Dendritic cell treated with granulocyte-macrophage colony-stimulating factor and Interleukin-4, amounts not matched to agents 40 ng/mL and 50 ng/mL, for 4 days (primary cell): ENCODE data around the gene RPL28.
"Not testable (repeated sequence)": the region's sequence is repeated elsewhere in the genome, so short reads cannot be mapped to it uniquely, and the experiment has no call there.

ENCODE experiments used
- H3K27ac Mint-ChIP-seq: one replicate; pipeline ENCODE4 v1.8.0; 2022; ENCODE audit warnings: mild to moderate bottlenecking, mixed read lengths
- H3K27me3 Mint-ChIP-seq: one replicate; pipeline ENCODE4 v1.8.0; 2022; ENCODE audit warnings: mild to moderate bottlenecking, mixed read lengths
- H3K36me3 Mint-ChIP-seq: one replicate; pipeline ENCODE4 v1.8.0; 2022; ENCODE audit warnings: low read depth, mixed read lengths
- H3K4me1 Mint-ChIP-seq: one replicate; pipeline ENCODE4 v1.8.0; 2022; ENCODE audit warnings: low read depth, mixed read lengths
- H3K4me3 Mint-ChIP-seq: one replicate; pipeline ENCODE4 v1.8.0; 2022; ENCODE audit warnings: mild to moderate bottlenecking, moderate library complexity, mixed read lengths
- H3K9me3 Mint-ChIP-seq: one replicate; pipeline ENCODE4 v1.8.0; 2022; ENCODE audit warnings: mixed read lengths
- intact Hi-C: fragments of 100-400 bp; cut with micrococcal nuclease; formaldehyde crosslinking; loops from one replicate; pipeline ENCODE4 v1.15.0; 2022

Gene RPL28

DNA sequence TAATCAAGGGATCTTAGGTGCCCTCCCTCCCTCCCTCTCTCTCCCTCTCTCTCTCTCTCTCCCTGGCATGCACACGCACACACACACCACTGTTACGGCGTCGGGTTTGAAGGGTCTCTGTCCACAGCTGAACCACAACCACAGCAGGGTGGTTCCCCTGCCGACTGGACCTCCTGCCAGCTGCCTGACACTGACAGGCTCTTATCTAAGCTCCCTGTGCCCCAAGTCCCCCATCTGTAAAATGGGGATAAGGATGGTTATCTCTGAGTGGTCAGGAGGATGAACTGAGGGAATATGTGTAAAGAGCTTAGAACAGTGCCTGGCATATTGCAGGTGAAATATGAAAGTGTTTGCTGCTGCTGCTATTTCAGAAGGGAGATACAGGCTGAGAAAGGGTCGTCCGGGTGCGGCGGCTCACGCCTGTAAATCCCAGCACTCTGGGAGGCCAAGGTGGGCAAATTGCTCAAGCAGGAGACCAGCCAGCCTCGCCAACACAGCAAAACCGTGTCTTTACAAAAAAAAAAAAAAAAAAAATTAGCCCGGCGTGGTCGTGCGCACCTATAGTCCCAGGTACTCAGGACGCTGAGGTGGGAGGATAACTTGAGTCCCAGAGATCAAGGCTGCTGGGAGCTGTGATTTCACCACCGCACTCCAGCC lies 58.2 kb downstream of the RPL28 start:
- peaks cover 36% of the 10 kb centered on the region for H3K4me1 Mint-ChIP-seq
- H3K27ac Mint-ChIP-seq: no peak overlapping the region
- no peaks in the 10 kb centered on the region for H3K9me3 Mint-ChIP-seq
- no peaks in the 10 kb centered on the region for H3K36me3 Mint-ChIP-seq
- intact Hi-C loops: no loop called here
- H3K27me3 Mint-ChIP-seq: peaks cover 66% of the 10 kb centered on the region
- no peak overlapping the region for H3K4me3 Mint-ChIP-seq

DNA sequence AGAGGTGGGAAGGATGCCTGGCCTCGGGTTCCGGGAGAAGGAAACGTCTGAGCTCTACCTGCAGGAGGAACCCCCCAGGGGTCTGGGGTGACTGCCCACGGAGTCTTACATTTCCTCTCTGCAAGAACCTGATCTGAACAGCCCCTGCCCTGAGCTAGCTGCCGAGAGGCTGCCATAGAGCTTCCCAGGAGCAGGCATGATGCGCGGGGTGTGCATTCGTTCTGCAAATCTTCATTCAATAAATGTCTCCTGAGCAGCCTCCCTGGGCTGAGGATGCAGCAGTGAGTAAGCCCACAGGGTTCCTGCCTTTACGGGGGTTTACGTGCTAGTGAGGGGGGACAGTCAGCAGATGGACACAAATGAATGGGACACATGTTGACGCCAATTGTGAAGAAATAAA lies 58.9 kb downstream of the RPL28 start:
- Mint-ChIP-seq H3K27ac (no peak overlapping the region), H3K9me3 (no peaks in the 10 kb centered on the region), H3K27me3 (peaks cover 59% of the 10 kb centered on the region), H3K4me3 (no peak overlapping the region), H3K4me1 (peaks cover 29% of the 10 kb centered on the region), H3K36me3 (no peaks in the 10 kb centered on the region)
- intact Hi-C loops: no loop called here

DNA sequence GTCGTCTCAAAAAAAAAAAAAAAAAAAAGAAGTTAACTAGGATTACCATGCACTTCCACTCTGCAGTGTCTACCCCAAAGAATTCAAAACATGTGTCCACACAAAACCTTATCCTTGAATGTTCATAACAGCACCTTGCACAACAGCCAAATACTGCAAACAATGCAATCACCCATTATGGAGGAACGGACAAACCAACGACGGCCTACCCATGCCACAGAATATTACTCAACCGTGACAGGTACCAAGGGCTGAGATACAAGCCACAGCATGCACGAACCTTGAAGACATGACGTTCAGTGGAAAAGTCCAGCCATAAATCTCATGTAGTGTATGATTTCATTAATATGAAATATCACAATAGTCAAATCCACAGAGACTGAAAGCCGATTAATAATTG lies 60.3 kb downstream of the RPL28 start:
- intact Hi-C loops: no loop called here
- Mint-ChIP-seq H3K9me3 (no peaks in the 10 kb centered on the region), H3K27me3 (peaks cover 56% of the 10 kb centered on the region), H3K36me3 (no peaks in the 10 kb centered on the region), H3K4me3 (no peak overlapping the region), H3K4me1 (peaks cover 17% of the 10 kb centered on the region), H3K27ac (no peak overlapping the region)

DNA sequence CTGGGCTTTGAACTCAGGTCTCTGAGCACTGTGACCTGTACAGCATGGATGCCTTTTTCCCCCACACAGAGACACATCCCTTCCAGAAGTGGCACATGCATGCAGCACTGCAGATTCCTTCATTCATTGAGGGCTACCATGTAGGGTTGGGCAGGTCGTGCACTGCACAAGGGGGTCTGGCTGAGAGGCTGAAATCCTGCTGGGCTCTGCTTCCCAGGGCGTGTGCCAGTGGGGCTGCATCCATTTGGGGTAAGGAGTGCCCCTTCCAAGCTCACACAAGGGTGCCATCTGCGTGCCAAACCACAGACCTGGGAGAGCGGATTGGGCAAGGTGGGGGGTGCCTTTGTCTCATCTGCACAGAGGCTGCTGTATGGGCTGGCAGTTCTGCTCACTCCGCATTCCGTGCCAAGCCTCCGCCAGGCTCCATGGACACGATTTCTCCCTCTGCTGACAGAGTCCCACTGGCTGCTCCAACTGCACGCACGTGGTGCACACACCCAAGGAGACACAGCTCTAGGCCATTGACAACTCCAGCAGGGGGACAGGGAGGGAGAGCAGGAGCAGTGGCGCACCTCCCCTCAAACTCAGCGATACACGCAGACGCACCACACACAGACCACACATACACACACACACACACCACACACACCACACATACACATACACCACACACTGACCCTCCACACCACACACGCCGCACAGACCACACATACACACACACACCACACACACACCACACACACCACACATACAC lies 61.9 kb downstream of the RPL28 start:
- intact Hi-C loops: no loop called here
- H3K4me3 Mint-ChIP-seq: no peak overlapping the region
- H3K4me1 Mint-ChIP-seq: peaks cover 12% of the 10 kb centered on the region
- no peaks in the 10 kb centered on the region for H3K36me3 Mint-ChIP-seq
- H3K27me3 Mint-ChIP-seq: peaks cover 55% of the 10 kb centered on the region
- no peaks in the 10 kb centered on the region for H3K9me3 Mint-ChIP-seq
- no peak overlapping the region for H3K27ac Mint-ChIP-seq

DNA sequence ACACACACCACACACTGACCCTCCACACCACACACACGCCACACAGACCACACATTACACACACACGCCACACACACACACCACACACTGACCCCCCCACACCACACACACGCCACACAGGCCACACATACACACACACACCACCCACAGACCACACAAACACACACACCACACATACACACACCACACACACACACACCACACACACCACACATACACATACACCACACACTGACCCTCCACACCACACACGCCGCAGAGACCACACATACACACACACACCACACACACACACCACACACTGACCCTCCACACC lies 62.4 kb downstream of the RPL28 start:
- intact Hi-C loops, H3K4me1 Mint-ChIP-seq, H3K9me3 Mint-ChIP-seq, H3K36me3 Mint-ChIP-seq, H3K4me3 Mint-ChIP-seq, H3K27ac Mint-ChIP-seq: not testable (repeated sequence)
- H3K27me3 Mint-ChIP-seq: peaks cover 55% of the 10 kb centered on the region

DNA sequence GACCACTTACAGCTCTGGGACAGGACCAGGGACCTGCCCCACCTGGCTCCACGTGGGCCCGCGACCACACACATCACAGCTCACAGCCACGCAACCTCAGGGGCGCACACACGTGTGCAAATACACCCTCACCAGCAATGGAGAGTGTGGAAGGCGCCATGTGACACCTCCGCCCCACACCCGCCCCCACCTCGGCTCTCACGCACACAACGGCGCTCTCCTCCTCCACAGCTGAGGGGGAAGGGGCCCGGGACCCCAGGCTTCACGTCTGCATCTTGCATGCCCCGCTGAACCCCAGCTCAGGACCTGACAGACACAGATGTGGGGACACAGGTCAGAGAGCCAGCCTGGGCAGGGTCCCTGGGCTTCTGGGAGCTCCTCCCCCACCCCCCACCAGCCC lies 63.7 kb downstream of the RPL28 start:
- H3K4me1 Mint-ChIP-seq: peaks cover 5% of the 10 kb centered on the region
- no peak overlapping the region for H3K4me3 Mint-ChIP-seq
- peaks cover 18% of the 10 kb centered on the region for H3K36me3 Mint-ChIP-seq
- peaks cover 54% of the 10 kb centered on the region for H3K27me3 Mint-ChIP-seq
- H3K27ac Mint-ChIP-seq: no peak overlapping the region
- intact Hi-C loops: no loop called here
- H3K9me3 Mint-ChIP-seq: no peaks in the 10 kb centered on the region

DNA sequence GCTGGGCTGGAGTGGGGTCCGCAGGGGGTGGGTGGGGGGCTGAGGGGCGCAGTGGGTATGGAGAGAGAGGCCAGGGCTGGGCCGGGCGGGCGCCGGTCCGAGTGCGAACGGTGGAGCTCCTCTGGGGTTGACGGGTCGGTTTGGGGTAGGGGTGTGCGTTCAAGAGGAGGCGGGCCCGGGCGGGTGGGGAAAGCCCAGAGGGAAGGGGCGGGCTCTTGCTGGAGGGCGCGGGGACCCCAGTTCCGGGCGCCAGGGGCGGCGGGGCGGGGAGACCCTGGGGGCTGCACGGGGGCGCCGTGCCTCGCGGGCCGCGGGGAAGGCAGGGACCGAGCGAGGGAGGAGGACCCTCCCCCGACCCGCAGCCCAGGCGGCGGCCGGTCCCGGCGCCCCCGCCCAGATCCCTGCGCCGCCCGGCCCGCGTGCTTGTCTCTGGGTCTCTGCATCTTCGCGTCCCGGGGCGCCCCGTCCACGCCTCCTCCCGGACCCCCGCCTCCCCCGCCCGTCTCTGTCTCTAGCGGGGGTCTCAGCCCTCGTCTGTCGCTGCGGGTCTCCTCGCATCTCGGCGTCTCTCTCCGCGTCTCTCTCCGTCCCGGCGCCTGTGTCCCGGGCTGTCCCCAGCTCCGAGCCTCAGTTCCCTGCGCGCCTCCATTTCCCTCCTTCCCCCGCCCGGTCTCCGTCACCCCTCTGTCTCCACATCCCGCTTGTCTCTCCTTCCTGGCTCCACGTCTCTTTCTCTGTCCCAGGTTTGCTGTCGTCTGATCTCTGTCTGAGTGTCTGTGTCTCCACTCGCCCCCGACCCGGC lies 65.6 kb downstream of the RPL28 start:
- Mint-ChIP-seq H3K27me3 (peaks cover 41% of the 10 kb centered on the region), H3K27ac (no peak overlapping the region), H3K4me1 (peaks cover 14% of the 10 kb centered on the region), H3K4me3 (peak overlapping the region; percentile 45), H3K36me3 (peaks cover 37% of the 10 kb centered on the region), H3K9me3 (no peaks in the 10 kb centered on the region)
- intact Hi-C loops: no loop called here

DNA sequence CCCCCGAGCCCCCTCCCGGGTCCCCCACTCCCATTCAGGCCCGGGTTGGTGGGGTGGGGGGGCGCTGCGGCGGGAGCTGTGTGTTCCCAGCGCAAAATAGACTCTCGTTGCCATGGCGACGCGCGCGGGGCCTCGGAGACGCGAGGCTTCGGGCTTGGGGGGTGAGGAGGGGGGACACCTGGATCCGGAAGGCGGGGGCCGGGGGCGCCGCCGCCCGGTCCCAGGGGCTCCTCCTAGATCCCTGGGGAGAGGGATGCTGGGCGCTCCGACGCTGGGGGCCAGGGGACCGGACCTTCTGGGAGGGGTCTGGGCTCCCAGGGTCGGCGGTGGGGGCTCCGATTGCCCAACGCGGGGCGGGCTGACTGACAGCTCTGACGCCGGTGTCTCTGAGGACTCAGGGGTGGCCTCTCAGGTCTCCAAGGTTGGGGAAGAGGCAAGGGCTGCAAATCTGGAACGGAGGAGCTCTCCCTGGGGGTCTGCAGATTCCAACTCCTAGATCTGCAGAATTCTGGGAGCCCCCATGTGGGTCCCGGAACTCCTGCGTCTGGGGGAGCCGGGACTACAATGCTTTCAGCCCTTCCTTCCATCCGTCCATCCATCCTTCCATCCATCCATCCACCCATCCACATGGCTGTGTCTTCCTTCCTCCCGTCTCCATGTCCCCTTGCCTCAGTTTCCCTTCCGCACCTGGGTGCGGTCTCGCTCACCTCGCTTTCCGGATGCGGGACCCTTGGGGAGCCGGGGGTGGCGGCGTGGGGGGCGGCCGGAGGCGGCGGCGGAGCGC lies 66.4 kb downstream of the RPL28 start:
- Mint-ChIP-seq H3K27ac (no peak overlapping the region), H3K4me3 (no peak overlapping the region)
- intact Hi-C loops: no loop called here

More for the DNA sequence above, 66.4 kb downstream of the RPL28 start:
- no peaks in the 10 kb centered on the region for H3K9me3 Mint-ChIP-seq
- H3K4me1 Mint-ChIP-seq: peaks cover 14% of the 10 kb centered on the region
- peaks cover 44% of the 10 kb centered on the region for H3K36me3 Mint-ChIP-seq
- peaks cover 39% of the 10 kb centered on the region for H3K27me3 Mint-ChIP-seq
